Brain microvascular endothelial cell (primary cell): ENCODE data around the gene GUCY1B1.

ENCODE experiments used
- DNase-seq: peaks from one replicate; pipeline ENCODE4 v3.0.0-alpha.2; 2020
- H3K27ac ChIP-seq: fragments of 250-450 bp; sonication (Bioruptor Pico); 2 replicates; pipeline ENCODE4 v1.5.1; 2020; ENCODE audit warnings: mild to moderate bottlenecking, moderate library complexity
- H3K27me3 ChIP-seq: fragments of 250-450 bp; sonication (Bioruptor Pico); replicated peaks from 2 replicates; pipeline ENCODE4 v1.5.1; 2020; ENCODE audit warnings: mild to moderate bottlenecking
- H3K36me3 ChIP-seq: fragments of 250-450 bp; sonication (Bioruptor Pico); replicated peaks from 2 replicates; pipeline ENCODE4 v1.5.1; 2020; ENCODE audit warnings: mild to moderate bottlenecking
- H3K4me3 ChIP-seq: 2 replicates; pipeline ENCODE4 v1.5.1; 2011; ENCODE audit warnings: low read depth, mild to moderate bottlenecking, control low read depth, low read length, moderate library complexity
- CTCF ChIP-seq: IDR thresholded peaks from 2 replicates; pipeline ENCODE4 v1.5.1; 2011; ENCODE audit warnings: low read depth, mild to moderate bottlenecking, moderate library complexity, low read length, control low read depth, inconsistent platforms; ENCODE audit errors: missing control alignments
- in situ Hi-C: cut with HindIII; loops from 2 replicates; pipeline ENCODE4 v1.10.0; 2017; ENCODE audit warnings: low sequenced_read_pairs, low pct_ligation_motif_present

GUCY1B1 gene

GRCh38 chr4:155772459-155773195 lies 13.8 kb downstream of the GUCY1B1 start:
- Histone ChIP-seq H3K27me3 (no peaks in the 10 kb centered on the region), H3K36me3 (no peaks in the 10 kb centered on the region), H3K4me3 (no peak overlapping the region), H3K27ac (no peak overlapping the region)
- no peak for TF ChIP-seq CTCF
- in situ Hi-C loops: no loop called here
- no peak for DNase-seq

- in situ Hi-C loops: no loop called here
- H3K36me3 ChIP-seq: no peaks in the 10 kb centered on the region
- H3K4me3 ChIP-seq: no peak overlapping the region
- no peaks in the 10 kb centered on the region for H3K27me3 ChIP-seq
- TF ChIP-seq CTCF: no peak
- no peak for DNase-seq
- no peak overlapping the region for H3K27ac ChIP-seq
Observed at GRCh38 chr4:155773196-155773800, 14.5 kb downstream of the GUCY1B1 start.

DNA sequence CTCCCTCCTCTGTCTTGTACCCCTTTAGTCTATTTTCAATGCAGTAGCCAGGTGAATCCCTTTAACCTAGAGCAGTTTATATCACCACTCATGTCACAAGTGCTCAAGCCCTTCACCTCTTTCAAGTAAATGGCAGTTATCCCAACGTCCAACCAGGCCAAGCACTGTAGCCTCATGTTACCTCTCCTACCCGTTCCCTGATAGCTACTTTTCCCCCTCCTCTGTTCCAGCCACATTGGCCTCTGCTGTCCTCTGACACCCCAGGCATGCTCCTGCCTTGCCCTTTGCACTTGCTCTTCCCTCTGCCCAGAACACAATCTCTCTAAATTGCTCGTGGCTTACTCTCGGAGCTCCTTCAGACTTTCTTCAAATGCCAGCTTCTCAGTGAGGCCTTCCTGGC lies 15.2 kb downstream of the GUCY1B1 start:
- in situ Hi-C loops: no loop called here
- TF ChIP-seq CTCF: no peak
- Histone ChIP-seq H3K27ac (no peak overlapping the region), H3K36me3 (no peaks in the 10 kb centered on the region), H3K4me3 (no peak overlapping the region), H3K27me3 (no peaks in the 10 kb centered on the region)
- DNase-seq: no peak

DNA sequence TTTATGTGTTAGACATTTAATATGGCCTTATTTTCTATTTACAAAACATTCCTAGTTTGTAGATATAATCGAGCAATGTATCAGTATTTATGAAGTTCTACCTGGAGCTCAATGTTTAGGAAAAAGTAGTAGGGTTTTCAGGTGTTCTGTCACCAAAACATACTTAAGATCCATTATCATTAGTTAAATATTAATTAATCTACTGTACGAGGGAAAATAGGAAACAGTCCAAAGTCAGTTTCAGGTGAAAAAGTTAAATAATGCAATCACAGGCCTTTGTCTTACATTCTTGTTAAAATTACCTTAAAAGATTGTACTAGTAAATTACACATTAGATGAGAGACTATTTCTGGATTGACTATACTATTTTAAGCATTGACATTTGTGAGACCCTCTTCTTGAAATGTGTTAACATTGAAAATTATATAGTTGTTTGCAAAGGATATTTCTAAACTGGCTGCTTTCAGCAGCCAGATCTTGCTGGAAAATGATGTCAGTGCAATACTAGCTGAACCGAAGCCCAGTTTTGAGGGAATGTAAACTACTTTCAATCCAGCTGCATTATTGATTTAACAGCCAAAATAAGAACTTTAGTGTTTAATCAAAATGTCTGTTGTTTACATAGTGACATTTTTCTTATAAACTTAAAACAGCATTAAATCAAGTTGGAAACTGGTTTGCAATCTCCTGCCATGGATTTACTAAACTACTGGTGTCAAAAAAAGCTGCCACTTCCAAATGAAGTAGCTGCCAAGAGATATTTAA lies 19.3 kb downstream of the GUCY1B1 start:
- no peak for TF ChIP-seq CTCF
- no peak for DNase-seq
- in situ Hi-C loops: no loop called here
- Histone ChIP-seq H3K36me3 (no peaks in the 10 kb centered on the region), H3K27ac (no peak overlapping the region), H3K27me3 (no peaks in the 10 kb centered on the region), H3K4me3 (no peak overlapping the region)

- DNase-seq: no peak
- in situ Hi-C loops: no loop called here
- no peaks in the 10 kb centered on the region for H3K27me3 ChIP-seq
- H3K27ac ChIP-seq: no peak overlapping the region
- no peak for TF ChIP-seq CTCF
- H3K36me3 ChIP-seq: no peaks in the 10 kb centered on the region
- H3K4me3 ChIP-seq: no peak overlapping the region
Observed at GRCh38 chr4:155780775-155781174, 22.0 kb downstream of the GUCY1B1 start.
